T-helper 22 cell (primary cell): ENCODE results near the gene SMARCC1.

ENCODE experiments used
- DNase-seq: peaks from one replicate; pipeline ENCODE4 v3.0.0-alpha.2; 2020; ENCODE audit warnings: low read depth

SMARCC1 gene

GRCh38 chr3:47634996-47635395, 146.7 kb downstream of the SMARCC1 start:
- DNase-seq: no peak

- no peak for DNase-seq
These were observed 150.9 kb downstream of the SMARCC1 start for GRCh38 chr3:47630810-47631209.

GRCh38 chr3:47629770-47630169, 151.9 kb downstream of the SMARCC1 start:
- DNase-seq: no peak

- DNase-seq: no peak
These were observed 153.3 kb downstream of the SMARCC1 start for GRCh38 chr3:47628426-47628825.

GRCh38 chr3:47622671-47623461, 158.8 kb downstream of the SMARCC1 start:
- no peak for DNase-seq

- DNase-seq: no peak
These were observed 164.3 kb downstream of the SMARCC1 start for GRCh38 chr3:47617086-47618010.

GRCh38 chr3:47614788-47615187, 166.9 kb downstream of the SMARCC1 start:
- DNase-seq: no peak

GRCh38 chr3:47613722-47614121, 168.0 kb downstream of the SMARCC1 start:
- no peak for DNase-seq

GRCh38 chr3:47612879-47613278, 168.8 kb downstream of the SMARCC1 start:
- no peak for DNase-seq

- no peak for DNase-seq
These were observed 169.5 kb downstream of the SMARCC1 start for GRCh38 chr3:47612178-47612577.

GRCh38 chr3:47611576-47611975, 170.1 kb downstream of the SMARCC1 start:
- DNase-seq: no peak

- DNase-seq: no peak
These were observed 171.1 kb downstream of the SMARCC1 start for GRCh38 chr3:47610583-47610982.

- no peak for DNase-seq
These were observed 174.4 kb downstream of the SMARCC1 start for GRCh38 chr3:47607335-47607734.

- DNase-seq: no peak
These were observed 175.5 kb downstream of the SMARCC1 start for GRCh38 chr3:47606165-47606564.

GRCh38 chr3:47605652-47606051, 176.0 kb downstream of the SMARCC1 start:
- no peak for DNase-seq

- no peak for DNase-seq
These were observed 177.5 kb downstream of the SMARCC1 start for GRCh38 chr3:47604145-47604544.

- DNase-seq: no peak
These were observed 178.4 kb downstream of the SMARCC1 start for GRCh38 chr3:47603332-47603731.

GRCh38 chr3:47601281-47601680, 180.4 kb downstream of the SMARCC1 start:
- DNase-seq: no peak

- no peak for DNase-seq
These were observed 186.9 kb downstream of the SMARCC1 start for GRCh38 chr3:47594792-47595191.

- DNase-seq: no peak
These were observed 189.5 kb downstream of the SMARCC1 start for GRCh38 chr3:47592066-47592795.

- no peak for DNase-seq
These were observed 191.5 kb downstream of the SMARCC1 start for GRCh38 chr3:47590216-47590615.

- no peak for DNase-seq
These were observed 193.1 kb downstream of the SMARCC1 start for GRCh38 chr3:47588587-47588986.
